ENCODE measurements around the gene TRPM7. TPM values are rescaled to one million over a fixed set of nuclear protein-coding genes. Genes with fewer than 3 reads are reported as not detected.
A peak's percentile ranks its signal among the peaks of the same experiment; 100 is the strongest.
"Not testable (repeated sequence)": the region's sequence is repeated elsewhere in the genome, so short reads cannot be mapped to it uniquely, and the experiment has no call there.

The TRPM7 gene, protein sequence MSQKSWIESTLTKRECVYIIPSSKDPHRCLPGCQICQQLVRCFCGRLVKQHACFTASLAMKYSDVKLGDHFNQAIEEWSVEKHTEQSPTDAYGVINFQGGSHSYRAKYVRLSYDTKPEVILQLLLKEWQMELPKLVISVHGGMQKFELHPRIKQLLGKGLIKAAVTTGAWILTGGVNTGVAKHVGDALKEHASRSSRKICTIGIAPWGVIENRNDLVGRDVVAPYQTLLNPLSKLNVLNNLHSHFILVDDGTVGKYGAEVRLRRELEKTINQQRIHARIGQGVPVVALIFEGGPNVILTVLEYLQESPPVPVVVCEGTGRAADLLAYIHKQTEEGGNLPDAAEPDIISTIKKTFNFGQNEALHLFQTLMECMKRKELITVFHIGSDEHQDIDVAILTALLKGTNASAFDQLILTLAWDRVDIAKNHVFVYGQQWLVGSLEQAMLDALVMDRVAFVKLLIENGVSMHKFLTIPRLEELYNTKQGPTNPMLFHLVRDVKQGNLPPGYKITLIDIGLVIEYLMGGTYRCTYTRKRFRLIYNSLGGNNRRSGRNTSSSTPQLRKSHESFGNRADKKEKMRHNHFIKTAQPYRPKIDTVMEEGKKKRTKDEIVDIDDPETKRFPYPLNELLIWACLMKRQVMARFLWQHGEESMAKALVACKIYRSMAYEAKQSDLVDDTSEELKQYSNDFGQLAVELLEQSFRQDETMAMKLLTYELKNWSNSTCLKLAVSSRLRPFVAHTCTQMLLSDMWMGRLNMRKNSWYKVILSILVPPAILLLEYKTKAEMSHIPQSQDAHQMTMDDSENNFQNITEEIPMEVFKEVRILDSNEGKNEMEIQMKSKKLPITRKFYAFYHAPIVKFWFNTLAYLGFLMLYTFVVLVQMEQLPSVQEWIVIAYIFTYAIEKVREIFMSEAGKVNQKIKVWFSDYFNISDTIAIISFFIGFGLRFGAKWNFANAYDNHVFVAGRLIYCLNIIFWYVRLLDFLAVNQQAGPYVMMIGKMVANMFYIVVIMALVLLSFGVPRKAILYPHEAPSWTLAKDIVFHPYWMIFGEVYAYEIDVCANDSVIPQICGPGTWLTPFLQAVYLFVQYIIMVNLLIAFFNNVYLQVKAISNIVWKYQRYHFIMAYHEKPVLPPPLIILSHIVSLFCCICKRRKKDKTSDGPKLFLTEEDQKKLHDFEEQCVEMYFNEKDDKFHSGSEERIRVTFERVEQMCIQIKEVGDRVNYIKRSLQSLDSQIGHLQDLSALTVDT (N-terminal part only)
- 75.0 TPM for total RNA-seq

GRCh38 chr15:50686469-50687301 lies at the start of gene TRPM7:
Gene TRPM7 (minus strand): TSS chr15:50686797. CDS start chr15:50686533, 264 bp downstream.
- peak; percentile 95 for DNase-seq

GRCh38 chr15:50735156-50735555 lies 48.6 kb upstream of the TRPM7 start:
- no peak for DNase-seq

DNA sequence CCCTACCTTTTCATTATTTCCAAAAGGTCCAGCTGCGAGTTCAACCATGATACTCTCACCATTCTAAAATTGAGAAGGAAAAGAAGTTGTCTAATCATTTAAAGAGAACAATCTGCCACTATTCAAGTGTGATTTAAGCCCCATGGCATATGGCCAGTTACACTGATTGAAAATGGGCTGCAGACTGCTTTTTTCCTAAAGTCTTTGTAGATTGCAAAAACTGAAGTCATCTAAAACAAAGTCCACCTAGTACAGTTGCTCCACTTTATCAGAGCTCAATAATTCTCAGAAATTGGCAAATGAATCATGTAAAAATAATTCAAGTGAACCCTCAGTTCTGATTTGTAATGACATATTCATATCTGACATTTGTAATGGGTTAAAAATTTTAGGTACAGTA lies 39.7 kb upstream of the TRPM7 start:
- no peak for DNase-seq

- DNase-seq, result no peak
Measured at GRCh38 chr15:50718700-50719125, 32.1 kb upstream of the TRPM7 start.

DNA sequence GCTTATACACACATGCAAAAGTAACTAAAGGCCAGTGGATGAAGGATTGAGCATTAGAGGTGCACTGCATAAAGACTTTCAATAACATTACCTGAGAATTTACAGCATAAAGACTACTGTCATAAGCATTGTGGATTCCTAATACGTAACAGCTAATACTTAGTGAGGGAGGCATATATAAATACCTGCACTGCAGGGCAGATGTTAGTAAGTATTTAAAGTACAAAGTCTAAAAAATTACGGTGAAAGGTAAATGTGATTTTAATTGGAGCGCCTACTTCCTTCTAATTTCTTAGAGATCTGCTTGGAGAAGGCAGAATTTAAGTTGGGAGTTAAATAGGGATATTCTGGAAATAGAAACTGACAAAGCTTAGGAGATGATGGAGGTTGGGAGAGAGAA lies 25.4 kb upstream of the TRPM7 start:
- no peak for DNase-seq

- DNase-seq, result no peak
Measured at GRCh38 chr15:50710585-50710984, 24.0 kb upstream of the TRPM7 start.

DNA sequence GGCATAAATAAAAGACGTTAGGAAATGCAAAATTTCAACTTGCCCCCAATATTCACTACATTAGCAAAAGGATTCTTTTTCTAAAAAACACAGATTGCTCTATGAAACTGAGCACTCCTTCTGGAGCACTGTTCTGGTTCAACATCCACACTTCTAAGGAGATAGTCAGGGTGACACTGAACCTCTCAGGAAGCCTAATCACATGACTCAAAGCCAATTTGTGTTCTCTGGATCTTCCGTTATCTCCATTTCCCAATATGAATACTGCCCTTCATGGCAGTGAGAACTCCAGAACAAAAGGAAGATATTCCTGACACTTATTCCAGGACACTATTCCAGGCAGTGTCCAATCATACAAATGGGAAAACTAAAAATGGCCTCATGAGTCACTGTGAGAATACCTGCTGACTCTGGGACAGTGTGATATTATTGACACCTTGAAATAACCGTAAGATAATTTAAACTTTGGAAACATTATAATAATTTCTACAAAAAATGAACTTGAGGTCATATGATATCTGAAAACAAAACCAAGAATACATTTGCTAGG lies 21.4 kb upstream of the TRPM7 start:
- DNase-seq, result no peak

- no peak for DNase-seq
Measured at GRCh38 chr15:50702762-50703334, 16.3 kb upstream of the TRPM7 start.

DNA sequence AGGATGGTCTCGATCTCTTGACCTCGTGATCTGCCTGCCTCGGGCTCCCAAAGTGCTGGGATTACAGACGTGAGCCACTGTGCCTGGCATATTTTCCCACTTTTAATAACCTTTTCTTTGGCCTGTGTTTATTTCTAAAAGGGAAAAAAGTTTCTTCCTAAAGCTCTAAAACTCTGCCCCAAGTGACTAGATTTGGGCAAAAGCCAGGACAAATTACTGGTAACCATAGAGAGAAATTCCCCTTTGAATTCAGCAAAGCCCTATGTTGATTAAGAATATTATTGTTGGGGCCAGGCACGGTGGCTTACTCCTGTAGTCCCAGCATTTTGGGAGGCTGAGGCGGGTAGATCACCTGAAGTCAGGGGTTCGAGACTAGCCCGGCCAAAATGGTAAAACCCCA lies 11.5 kb upstream of the TRPM7 start:
- no peak for DNase-seq

DNA sequence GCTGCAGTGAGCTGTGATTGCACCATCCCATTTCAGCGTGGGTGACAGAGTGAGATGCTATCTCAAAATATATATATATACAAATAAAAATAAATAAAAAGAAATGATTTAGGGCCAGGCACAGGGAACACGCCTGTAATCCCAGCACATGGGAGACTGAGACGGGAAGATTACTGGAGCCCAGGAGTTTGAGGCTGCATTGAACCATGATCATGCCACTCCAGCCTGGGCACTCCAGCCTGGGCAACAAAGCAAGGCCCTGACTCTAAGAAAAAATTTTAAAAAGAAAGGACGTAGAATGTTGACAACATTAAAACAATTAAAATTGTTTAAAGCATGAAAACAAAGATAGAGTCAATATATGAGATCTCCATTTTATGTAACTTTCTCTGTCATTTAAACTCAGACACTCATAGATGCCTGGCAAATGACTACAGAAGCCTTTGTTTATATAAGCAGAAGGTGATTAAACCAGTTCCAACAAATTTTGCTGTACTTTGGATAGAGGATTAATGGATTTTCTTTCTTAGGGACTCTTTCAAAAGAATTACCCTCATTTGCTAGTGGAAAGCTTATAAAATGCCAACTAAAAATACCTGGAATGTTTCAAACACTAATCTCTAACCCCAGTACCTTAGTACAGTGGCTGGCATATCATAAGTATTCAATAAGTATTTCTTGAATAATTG lies 10.7 kb upstream of the TRPM7 start:
- peak; percentile 14 for DNase-seq

- DNase-seq, result not testable (repeated sequence)
Measured at GRCh38 chr15:50694634-50695165, 8.1 kb upstream of the TRPM7 start.

- DNase-seq, result no peak
Measured at GRCh38 chr15:50687302-50687902, 805 bp upstream of the TRPM7 start.

- DNase-seq, result peak; percentile 57
Measured at GRCh38 chr15:50685976-50686468, 575 bp downstream of the TRPM7 start.

DNA sequence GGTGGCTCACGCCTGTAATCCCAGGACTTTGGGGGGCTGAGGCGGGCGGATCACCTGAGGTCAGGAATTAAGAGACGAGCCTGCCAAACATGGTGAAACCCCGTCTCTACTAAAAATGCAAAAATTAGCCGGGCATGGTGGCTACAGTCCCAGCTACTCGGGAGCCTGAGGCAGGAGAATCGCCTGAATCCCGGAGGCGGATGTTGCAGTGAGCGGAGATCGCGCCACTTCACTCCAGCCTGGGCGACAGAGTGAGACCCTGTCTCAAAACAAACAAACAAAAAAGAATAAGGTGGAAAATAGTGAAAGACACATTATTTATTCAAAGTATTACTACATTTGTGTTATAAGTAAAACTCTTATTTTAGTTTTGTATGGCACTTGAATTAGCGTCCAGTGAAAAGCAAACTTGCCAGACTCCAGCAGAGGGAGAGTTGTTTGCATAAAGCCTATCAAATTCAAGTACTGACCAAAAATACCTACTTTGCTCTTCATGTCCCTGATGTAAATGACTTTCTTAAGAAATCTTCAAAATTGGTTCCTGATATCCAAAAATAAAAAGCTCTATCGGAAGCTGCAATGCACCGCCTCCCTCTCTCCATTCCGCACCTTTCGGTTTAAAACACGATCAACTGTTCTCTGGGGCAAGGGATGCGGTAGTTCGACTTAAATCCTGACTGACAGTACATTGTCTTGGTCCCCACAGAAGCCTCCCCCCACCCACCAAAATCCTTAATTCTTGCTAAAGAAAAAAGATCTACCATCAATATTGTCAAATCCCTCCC lies 1.2 kb downstream of the TRPM7 start:
- peak; percentile 2 for DNase-seq

GRCh38 chr15:50681467-50681866 lies 5.1 kb downstream of the TRPM7 start:
- no peak for DNase-seq

GRCh38 chr15:50676799-50677483 lies 9.7 kb downstream of the TRPM7 start:
- peak; percentile 13 for DNase-seq

GRCh38 chr15:50675535-50676144 lies 11.0 kb downstream of the TRPM7 start:
- DNase-seq, result peak; percentile 70

Measured in tongue (tissue), 2 donors.